T-helper 17 cell (primary cell): Measurements from ENCODE around the gene HSP90AA1. TPM values are rescaled to one million over a fixed set of nuclear protein-coding genes. Genes with fewer than 3 reads are reported as not detected.

Experiments used
- ATAC-seq: fragments of 150-1000 bp; cut with Tn5 transposase; 2 replicates; pipeline ENCODE4 v1.10.0; 2021; ENCODE audit warnings: mild to moderate bottlenecking, moderate library complexity
- DNase-seq, 3 donors: peaks; one replicate each; pipeline versions ENCODE4 v3.0.0 to v3.0.0-alpha.2; 2020 to 2021
- H3K9me3 ChIP-seq: one replicate; pipeline ENCODE4 v1.7.0; 2013; ENCODE audit warnings: low read length, mild to moderate bottlenecking; ENCODE audit not compliant: control insufficient read depth, poor library complexity, severe bottlenecking
- H3K27ac Mint-ChIP-seq: one replicate; pipeline ENCODE4 v1.8.0; 2022; ENCODE audit warnings: mild to moderate bottlenecking, moderate library complexity, mixed read lengths
- H3K27me3 Mint-ChIP-seq: one replicate; pipeline ENCODE4 v1.8.0; 2022; ENCODE audit warnings: mixed read lengths
- H3K36me3 Mint-ChIP-seq: one replicate; pipeline ENCODE4 v1.8.0; 2022; ENCODE audit warnings: low read depth, mixed read lengths
- H3K4me1 Mint-ChIP-seq: one replicate; pipeline ENCODE4 v1.8.0; 2022; ENCODE audit warnings: mild to moderate bottlenecking, mixed read lengths
- H3K4me3 Mint-ChIP-seq: one replicate; pipeline ENCODE4 v1.8.0; 2022; ENCODE audit warnings: mild to moderate bottlenecking, moderate library complexity, mixed read lengths
- total RNA-seq, 4 donors: library from RNA in 2 of 4; stranded (reverse) in 2 of 4; gene quantifications; one replicate each; pipeline ENCODE4 v1.2.3 and lab custom pipeline; 2022 to 2026

The HSP90AA1 gene
- total RNA-seq, 2 donors from 2014 or later: 514 to 570 TPM

GRCh38 chr14:102050625-102051024 is 36.2 kb downstream of the HSP90AA1 start:
- H3K4me1 Mint-ChIP-seq: peaks cover 3% of the 10 kb centered on the region
- peaks cover 4% of the 10 kb centered on the region for H3K36me3 Mint-ChIP-seq
- no peaks in the 10 kb centered on the region for H3K27me3 Mint-ChIP-seq
- H3K9me3 ChIP-seq: no peaks in the 10 kb centered on the region
- H3K27ac Mint-ChIP-seq: no peak overlapping the region
- ATAC-seq (no peak), DNase-seq (no peak)
- no peak overlapping the region for H3K4me3 Mint-ChIP-seq

- no peaks in the 10 kb centered on the region for H3K4me1 Mint-ChIP-seq
- no peak overlapping the region for H3K27ac Mint-ChIP-seq
- H3K9me3 ChIP-seq: no peaks in the 10 kb centered on the region
- DNase-seq: no peak
- H3K36me3 Mint-ChIP-seq: peaks cover 2% of the 10 kb centered on the region
- no peaks in the 10 kb centered on the region for H3K27me3 Mint-ChIP-seq
- ATAC-seq: no peak
- no peak overlapping the region for H3K4me3 Mint-ChIP-seq
These were observed 36.8 kb downstream of the HSP90AA1 start for GRCh38 chr14:102050026-102050405.

DNA sequence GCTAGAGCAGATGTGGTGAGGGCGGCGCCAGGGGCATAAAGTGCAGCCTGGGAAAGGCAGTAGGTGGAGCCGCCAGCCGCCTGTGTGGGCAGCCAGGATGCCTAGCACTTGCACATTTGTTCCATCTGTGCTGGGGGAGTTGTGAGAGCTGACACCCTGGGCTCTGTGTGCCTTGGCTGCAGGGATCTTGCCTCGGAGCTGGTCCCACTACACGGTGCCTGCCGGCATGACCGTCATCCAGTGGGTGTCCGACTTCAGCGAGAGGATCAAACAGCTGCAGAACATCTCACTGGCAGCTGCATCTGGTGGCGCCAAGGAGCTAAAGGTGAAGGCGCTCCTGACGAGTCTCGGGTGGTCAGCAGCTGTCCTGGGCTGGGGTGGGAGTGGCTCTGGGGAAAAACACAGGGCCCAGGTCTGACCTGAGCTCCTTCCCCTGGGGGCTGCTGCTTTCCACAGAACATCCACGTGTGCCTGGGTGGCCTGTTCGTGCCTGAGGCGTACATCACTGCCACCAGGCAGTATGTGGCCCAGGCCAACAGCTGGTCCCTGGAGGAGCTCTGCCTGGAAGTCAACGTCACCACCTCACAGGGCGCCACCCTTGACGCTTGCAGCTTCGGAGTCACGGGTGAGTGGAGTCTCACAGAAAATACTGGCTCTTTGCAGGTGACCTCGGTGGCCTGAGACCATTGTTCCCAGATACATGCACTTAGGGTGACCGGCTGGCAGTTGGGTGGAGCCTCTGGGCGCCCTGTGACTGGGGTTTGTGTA is 37.4 kb downstream of the HSP90AA1 start:
- no peak for ATAC-seq
- no peak overlapping the region for H3K27ac Mint-ChIP-seq
- H3K9me3 ChIP-seq: no peaks in the 10 kb centered on the region
- no peak overlapping the region for H3K4me3 Mint-ChIP-seq
- no peak for DNase-seq
- no peaks in the 10 kb centered on the region for H3K4me1 Mint-ChIP-seq
- peaks cover 2% of the 10 kb centered on the region for H3K36me3 Mint-ChIP-seq
- H3K27me3 Mint-ChIP-seq: no peaks in the 10 kb centered on the region

- no peak overlapping the region for H3K4me3 Mint-ChIP-seq
- H3K4me1 Mint-ChIP-seq: no peaks in the 10 kb centered on the region
- ATAC-seq (no peak), DNase-seq (no peak)
- H3K27me3 Mint-ChIP-seq: no peaks in the 10 kb centered on the region
- no peak overlapping the region for H3K27ac Mint-ChIP-seq
- H3K9me3 ChIP-seq: no peaks in the 10 kb centered on the region
- peaks cover 4% of the 10 kb centered on the region for H3K36me3 Mint-ChIP-seq
These were observed 38.9 kb downstream of the HSP90AA1 start for GRCh38 chr14:102047808-102048540.

DNA sequence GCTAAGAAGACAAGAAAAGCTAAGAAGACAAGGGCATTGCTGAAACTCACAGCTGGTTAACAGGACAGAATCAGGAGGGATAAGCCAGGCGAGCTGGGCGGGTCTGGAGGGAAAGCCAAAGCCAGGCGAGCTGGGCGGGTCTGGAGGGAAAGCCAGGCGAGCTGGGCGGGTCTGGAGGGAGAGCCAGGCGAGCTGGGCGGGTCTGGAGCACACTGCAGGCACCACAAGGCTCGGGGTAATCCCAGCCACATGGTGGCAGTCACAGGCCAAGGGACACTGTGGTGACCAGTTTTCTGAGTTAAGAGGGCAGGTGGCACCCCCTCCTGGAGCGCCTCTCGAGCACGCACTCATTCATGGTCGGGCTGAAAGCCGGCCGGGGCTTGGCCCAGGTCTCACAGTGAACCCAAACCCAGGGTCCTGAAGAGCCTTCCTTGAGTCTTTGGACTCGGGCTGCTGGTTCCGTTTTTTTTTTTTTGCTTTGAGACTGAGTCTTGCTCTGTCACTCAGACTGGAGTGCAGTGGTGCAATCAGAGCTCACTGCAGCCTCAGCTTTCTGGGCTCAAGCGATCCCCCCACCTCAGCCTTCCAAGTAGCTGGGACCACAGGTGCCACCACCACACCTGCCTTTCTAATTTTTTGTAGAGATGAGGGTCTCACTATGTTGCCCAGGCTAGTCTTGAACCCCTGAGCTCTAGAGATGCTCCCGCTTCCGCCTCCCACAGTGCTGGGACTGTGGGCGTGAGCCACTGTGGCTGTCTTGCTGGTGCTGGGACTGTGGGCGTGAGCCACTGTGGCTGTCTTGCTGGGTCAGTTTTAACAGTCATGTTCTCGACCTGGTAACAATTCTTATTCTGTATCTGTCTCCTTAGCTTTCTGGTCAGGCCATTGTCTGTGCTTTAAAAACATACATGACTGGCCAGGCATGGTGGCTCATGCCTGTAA is 40.2 kb downstream of the HSP90AA1 start:
- H3K9me3 ChIP-seq: no peaks in the 10 kb centered on the region
- peak; percentile 40 for ATAC-seq

DNA sequence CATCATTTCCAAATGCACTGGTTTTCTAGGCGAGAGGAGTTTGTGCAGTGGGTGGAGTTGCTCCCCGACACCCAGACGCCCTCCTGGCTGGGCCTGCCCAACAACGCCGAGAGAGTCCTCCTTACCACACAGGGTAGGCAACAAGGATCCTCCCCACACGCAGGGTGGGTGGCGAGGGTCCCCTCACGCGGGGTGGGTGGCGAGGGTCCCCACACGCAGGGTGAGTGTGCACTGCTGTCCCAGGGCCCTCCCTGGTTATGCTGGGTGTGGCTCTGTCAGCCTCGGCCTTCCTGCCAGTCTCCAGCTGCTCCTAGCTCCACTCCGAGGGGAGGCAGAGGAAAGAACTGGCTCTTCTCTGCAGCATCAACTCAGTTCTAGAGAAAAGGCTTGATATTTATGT is 42.3 kb downstream of the HSP90AA1 start:
- no peak overlapping the region for H3K4me3 Mint-ChIP-seq
- ATAC-seq: no peak
- no peaks in the 10 kb centered on the region for H3K4me1 Mint-ChIP-seq
- H3K27me3 Mint-ChIP-seq: no peaks in the 10 kb centered on the region
- no peaks in the 10 kb centered on the region for H3K9me3 ChIP-seq
- H3K27ac Mint-ChIP-seq: no peak overlapping the region
- no peak for DNase-seq
- peaks cover 2% of the 10 kb centered on the region for H3K36me3 Mint-ChIP-seq

More for the DNA sequence above, 40.2 kb downstream of the HSP90AA1 start:
- no peaks in the 10 kb centered on the region for H3K27me3 Mint-ChIP-seq
- H3K27ac Mint-ChIP-seq: no peak overlapping the region
- no peak for DNase-seq
- H3K36me3 Mint-ChIP-seq: peaks cover 4% of the 10 kb centered on the region
- no peak overlapping the region for H3K4me3 Mint-ChIP-seq
- H3K4me1 Mint-ChIP-seq: no peaks in the 10 kb centered on the region

GRCh38 chr14:102043251-102044025 is 43.4 kb downstream of the HSP90AA1 start:
- no peak for ATAC-seq
- Mint-ChIP-seq H3K4me1 (no peaks in the 10 kb centered on the region), H3K27ac (no peak overlapping the region), H3K4me3 (no peak overlapping the region), H3K27me3 (no peaks in the 10 kb centered on the region), H3K36me3 (peaks cover 7% of the 10 kb centered on the region)
- no peak for DNase-seq
- H3K9me3 ChIP-seq: no peaks in the 10 kb centered on the region

DNA sequence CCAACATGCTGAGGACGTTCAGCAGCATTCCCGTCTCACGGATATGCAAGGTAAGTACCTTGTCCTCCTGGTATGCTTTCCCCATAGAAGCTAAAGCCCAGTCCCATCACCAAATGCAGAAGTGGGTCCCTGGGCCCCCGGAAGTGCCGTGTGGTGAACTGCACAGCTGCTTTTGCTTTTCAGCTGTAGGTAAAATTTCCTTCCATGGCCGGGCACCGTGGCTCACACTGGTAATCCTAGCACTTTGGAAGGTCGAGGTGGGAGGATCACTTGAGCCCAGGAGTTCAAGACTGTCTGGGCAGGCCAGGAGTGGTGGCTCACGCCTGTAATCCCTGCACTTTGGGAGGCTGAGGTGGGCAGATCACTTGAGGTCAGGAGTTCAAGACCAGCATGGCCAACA is 44.1 kb downstream of the HSP90AA1 start:
- Mint-ChIP-seq H3K36me3 (peaks cover 7% of the 10 kb centered on the region), H3K4me1 (no peaks in the 10 kb centered on the region)

GRCh38 chr14:102040153-102040552 is 46.7 kb downstream of the HSP90AA1 start:
- H3K9me3 ChIP-seq: no peaks in the 10 kb centered on the region
- DNase-seq (no peak), ATAC-seq (no peak)
- Mint-ChIP-seq H3K4me1 (no peaks in the 10 kb centered on the region), H3K27ac (no peak overlapping the region), H3K27me3 (no peaks in the 10 kb centered on the region), H3K36me3 (peaks cover 7% of the 10 kb centered on the region), H3K4me3 (no peak overlapping the region)

More for the DNA sequence above, 44.1 kb downstream of the HSP90AA1 start:
- peak overlapping the region; percentile 31 for H3K4me3 Mint-ChIP-seq
- H3K27me3 Mint-ChIP-seq: no peaks in the 10 kb centered on the region
- no peaks in the 10 kb centered on the region for H3K9me3 ChIP-seq
- ATAC-seq (no peak), DNase-seq (no peak)
- H3K27ac Mint-ChIP-seq: no peak overlapping the region

DNA sequence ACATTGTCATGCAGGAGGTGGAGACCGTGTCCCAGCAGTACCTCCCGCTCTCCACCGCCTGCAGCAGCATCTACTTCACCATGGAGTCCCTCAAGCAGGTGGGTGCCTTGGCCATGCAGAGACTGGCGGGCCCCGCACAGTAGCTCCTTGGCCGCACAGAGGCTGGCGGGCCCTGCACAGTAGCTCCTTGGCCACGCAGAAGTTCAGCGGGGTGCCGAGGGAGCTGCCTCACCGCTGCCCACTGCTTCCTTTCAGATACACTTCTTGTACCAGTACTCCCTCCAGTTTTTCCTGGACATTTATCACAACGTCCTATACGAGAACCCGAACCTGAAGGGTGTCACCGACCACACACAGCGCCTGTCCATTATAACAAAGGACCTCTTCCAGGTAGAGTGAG is 47.7 kb downstream of the HSP90AA1 start:
- DNase-seq (no peak), ATAC-seq (no peak)
- no peaks in the 10 kb centered on the region for H3K9me3 ChIP-seq
- Mint-ChIP-seq H3K27ac (no peak overlapping the region), H3K27me3 (no peaks in the 10 kb centered on the region), H3K4me1 (no peaks in the 10 kb centered on the region), H3K36me3 (peaks cover 7% of the 10 kb centered on the region), H3K4me3 (no peak overlapping the region)

DNA sequence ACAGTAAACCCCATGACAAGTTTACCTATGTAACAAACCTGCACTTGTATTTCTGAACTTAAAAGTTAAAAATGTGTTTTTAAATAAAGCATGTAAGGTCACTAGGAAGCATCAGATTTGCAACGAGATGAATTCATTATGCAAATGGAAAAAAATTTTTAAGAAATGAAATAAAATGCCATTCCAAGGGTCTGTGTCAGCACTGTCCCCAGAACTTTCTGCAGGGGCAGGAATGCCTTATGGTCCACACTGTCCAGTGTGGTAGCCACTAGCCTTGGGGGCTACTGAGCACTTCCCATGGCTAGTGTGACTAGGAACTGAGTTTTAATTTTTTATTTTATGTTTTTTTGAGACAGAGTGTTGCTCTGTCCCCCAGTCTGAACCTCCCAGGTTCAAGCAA is 49.2 kb downstream of the HSP90AA1 start:
- no peak for DNase-seq
- H3K36me3 Mint-ChIP-seq: peaks cover 10% of the 10 kb centered on the region
- no peaks in the 10 kb centered on the region for H3K9me3 ChIP-seq
- no peaks in the 10 kb centered on the region for H3K27me3 Mint-ChIP-seq
- H3K27ac Mint-ChIP-seq: no peak overlapping the region
- H3K4me3 Mint-ChIP-seq: no peak overlapping the region
- no peak for ATAC-seq
- H3K4me1 Mint-ChIP-seq: no peaks in the 10 kb centered on the region

DNA sequence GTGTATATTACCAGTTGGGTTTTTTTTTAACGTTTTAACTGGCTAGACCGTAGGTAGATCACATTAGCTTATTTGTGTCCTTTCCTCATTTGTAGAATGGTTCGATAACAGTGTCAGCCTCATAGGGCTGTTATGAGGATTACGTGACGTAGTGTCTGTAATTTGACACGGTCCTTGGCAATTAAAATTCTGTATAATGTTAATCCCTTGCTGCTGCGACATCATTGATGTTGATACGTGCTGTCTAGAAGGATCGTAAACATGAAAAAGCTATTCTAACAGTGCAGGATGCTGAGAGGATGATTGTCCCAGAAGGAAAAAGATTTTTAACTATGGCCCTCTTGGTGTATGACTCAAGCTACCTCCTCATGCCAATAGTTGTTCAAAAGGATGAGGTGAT is 50.9 kb downstream of the HSP90AA1 start:
- ATAC-seq: no peak
- H3K9me3 ChIP-seq: no peaks in the 10 kb centered on the region
- H3K4me1 Mint-ChIP-seq: no peaks in the 10 kb centered on the region
- no peak for DNase-seq
- no peak overlapping the region for H3K27ac Mint-ChIP-seq
- H3K27me3 Mint-ChIP-seq: no peaks in the 10 kb centered on the region
- H3K36me3 Mint-ChIP-seq: peaks cover 10% of the 10 kb centered on the region
- no peak overlapping the region for H3K4me3 Mint-ChIP-seq
